HepG2 (cell line): ENCODE data around the gene AGAP3. TPM values are rescaled to one million over a fixed set of nuclear protein-coding genes. Genes with fewer than 3 reads are reported as not detected.

Source experiments
- DNMT3B ChIP-seq: conservative IDR thresholded peaks from 2 replicates; pipeline ENCODE4 v1.6.1; 2016; ENCODE audit warnings: missing biosample characterization, control low read depth
- ESRRA ChIP-seq: sonication (generic); formaldehyde crosslinking; IDR thresholded peaks from 2 replicates; pipeline ENCODE4 v1.5.1; 2020; ENCODE audit warnings: mild to moderate bottlenecking, low read depth, missing genetic modification reagents
- GATAD2A ChIP-seq: IDR thresholded peaks from 2 replicates; pipeline ENCODE4 v1.6.1; 2016
- HDAC2 ChIP-seq: sonication (generic); formaldehyde crosslinking; IDR thresholded peaks from 2 replicates; pipeline ENCODE4 v1.4.0; 2020; ENCODE audit warnings: missing genetic modification reagents
- HMGA1 ChIP-seq: sonication (generic); formaldehyde crosslinking; conservative IDR thresholded peaks from 2 replicates; pipeline ENCODE4 v1.4.0; 2020; ENCODE audit warnings: missing genetic modification reagents
- HNF4G ChIP-seq, 2 experiments: sonication (generic) in 1 of 2; formaldehyde crosslinking in 1 of 2; IDR thresholded peaks; 2 replicates each; pipeline versions ENCODE4 v1.4.0 to v1.6.1; 2011 to 2020; ENCODE audit warnings: borderline replicate concordance in 2 of 2, low read depth in 2 of 2, mild to moderate bottlenecking in 2 of 2, low read length in 1 of 2, missing genetic modification reagents in 1 of 2, moderate library complexity in 1 of 2
- HOXA3 ChIP-seq: sonication (generic); formaldehyde crosslinking; IDR thresholded peaks from 2 replicates; pipeline ENCODE4 v1.5.0; 2020; ENCODE audit warnings: missing genetic modification reagents
- MED1 ChIP-seq: sonication (generic); formaldehyde crosslinking; IDR thresholded peaks from 2 replicates; pipeline ENCODE4 v1.4.0; 2020; ENCODE audit warnings: missing genetic modification reagents
- MYC ChIP-seq: sonication (generic); formaldehyde crosslinking; IDR thresholded peaks from 2 replicates; pipeline ENCODE4 v1.9.0; 2021; ENCODE audit warnings: missing genetic modification reagents, borderline replicate concordance
- NR2F6 ChIP-seq, 2 experiments: IDR thresholded peaks; 2 replicates each; pipeline ENCODE4 v1.6.1; 2016; ENCODE audit warnings: antibody characterized with exemption in 1 of 2, mild to moderate bottlenecking in 1 of 2
- RAD51 ChIP-seq: fragments of 450-650 bp; IDR thresholded peaks from 2 replicates; pipeline ENCODE4 v1.6.1; 2016; ENCODE audit warnings: borderline replicate concordance
- SAP130 ChIP-seq: IDR thresholded peaks from 2 replicates; pipeline ENCODE4 v1.6.1; 2016; ENCODE audit warnings: low read depth
- ZNF331 ChIP-seq: sonication (generic); formaldehyde crosslinking; IDR thresholded peaks from 2 replicates; pipeline ENCODE4 v1.4.0; 2020; ENCODE audit warnings: missing genetic modification reagents
- ZNF44 ChIP-seq: sonication (generic); formaldehyde crosslinking; IDR thresholded peaks from 2 replicates; pipeline ENCODE4 v1.5.1; 2020; ENCODE audit warnings: mild to moderate bottlenecking, missing genetic modification reagents
- ZSCAN21 ChIP-seq: sonication (generic); formaldehyde crosslinking; IDR thresholded peaks from 2 replicates; pipeline ENCODE4 v1.8.0; 2022; ENCODE audit warnings: mild to moderate bottlenecking, missing genetic modification reagents, moderate library complexity, borderline replicate concordance
- polyA plus RNA-seq, 8 experiments: library from polyadenylated mRNA; depleted of rRNA in 3 of 8; stranded (reverse) in 7 of 8; unstranded in 1 of 8; fragments of >200 nt; fragmentation: Illumina TruSeq in 4 of 8; extraction: Trizol in 4 of 8; gene quantifications; 2 replicates each; pipeline versions ENCODE4 v1.2.1 to v1.2.3, GENCODE V29; 2011 to 2016; ENCODE audit warnings: low read depth in 4 of 8, missing spikeins in 1 of 8, mixed read lengths in 1 of 8; ENCODE audit not compliant: insufficient read depth in 1 of 8
- total RNA-seq, 5 experiments: library from RNA; depleted of rRNA; stranded (reverse); fragments of >200 nt; fragmentation: Illumina TruSeq; extraction: Trizol; gene quantifications; 2 replicates each; pipeline ENCODE4 v1.2.3, GENCODE V29; 2016; ENCODE audit warnings: low read depth in 1 of 5
- TF ChIP-seq, protein P1 (sequence below): sonication (generic); formaldehyde crosslinking; IDR thresholded peaks from 2 replicates; pipeline ENCODE4 v1.4.0; 2020; ENCODE audit warnings: missing genetic modification reagents
- TF ChIP-seq, protein P2 (sequence below): sonication (generic); formaldehyde crosslinking; conservative IDR thresholded peaks from 2 replicates; pipeline ENCODE4 v1.8.0; 2022; ENCODE audit warnings: mild to moderate bottlenecking, moderate library complexity, missing genetic modification reagents
- TF ChIP-seq, protein P3 (sequence below): sonication (generic); formaldehyde crosslinking; IDR thresholded peaks from 2 replicates; pipeline ENCODE4 v1.4.0; 2020; ENCODE audit warnings: missing genetic modification reagents
- TF ChIP-seq, protein P4 (sequence below): sonication (generic); formaldehyde crosslinking; IDR thresholded peaks from 2 replicates; pipeline ENCODE4 v1.9.0; 2022; ENCODE audit warnings: missing genetic modification reagents, mild to moderate bottlenecking, borderline replicate concordance
- TF ChIP-seq, protein P5 (sequence below), 2 experiments: sonication (generic) in 1 of 2; formaldehyde crosslinking in 1 of 2; IDR thresholded peaks; 2 replicates each; pipeline versions ENCODE4 v1.4.0 to v1.6.1; 2018 to 2020; ENCODE audit warnings: missing genetic modification reagents in 2 of 2, borderline replicate concordance in 1 of 2, low read depth in 1 of 2, mild to moderate bottlenecking in 1 of 2, missing biosample characterization in 1 of 2

The AGAP3 gene
- total and polyA plus RNA-seq, 2 of the 13 experiments (the other 11 are each of a cell fraction or from before 2014, with no cell fraction given) = 31.3 to 61.4 TPM

DNA sequence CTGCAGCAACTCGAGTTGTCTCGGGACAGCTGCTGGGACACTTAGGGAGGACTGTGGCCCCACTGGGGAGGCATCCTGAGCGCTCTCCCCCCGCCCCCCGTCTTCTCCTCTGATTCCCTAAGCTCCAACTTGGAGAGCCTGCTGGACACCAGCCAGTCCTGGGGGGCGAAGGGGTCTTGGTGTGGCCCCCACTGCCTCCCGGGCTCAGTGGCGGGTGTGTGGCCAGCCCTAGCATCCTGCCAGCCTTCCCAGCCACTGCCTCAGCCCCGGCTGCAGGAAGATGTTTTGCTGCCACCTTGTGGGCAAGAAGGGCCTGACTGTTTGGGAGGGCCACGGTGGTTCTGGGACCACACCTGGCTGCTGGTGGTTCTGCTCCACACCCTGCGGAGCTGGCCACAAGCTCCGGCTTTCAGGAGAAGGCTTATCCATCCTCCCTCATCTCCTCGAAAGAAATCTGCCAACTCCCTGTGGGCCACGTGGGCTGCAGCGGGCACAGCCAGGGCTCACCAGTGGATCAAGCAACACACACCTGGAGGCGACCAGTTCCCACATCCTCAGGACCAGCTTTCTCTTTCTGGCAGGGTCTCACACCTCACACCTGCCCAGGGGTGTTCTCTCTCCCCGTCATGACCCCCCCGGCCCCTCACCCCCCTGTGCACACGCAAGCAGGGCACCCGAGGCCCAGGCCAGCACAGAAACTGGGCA is 24.8 kb downstream of the AGAP3 start (continued):
- TF ChIP-seq, protein P1, sequence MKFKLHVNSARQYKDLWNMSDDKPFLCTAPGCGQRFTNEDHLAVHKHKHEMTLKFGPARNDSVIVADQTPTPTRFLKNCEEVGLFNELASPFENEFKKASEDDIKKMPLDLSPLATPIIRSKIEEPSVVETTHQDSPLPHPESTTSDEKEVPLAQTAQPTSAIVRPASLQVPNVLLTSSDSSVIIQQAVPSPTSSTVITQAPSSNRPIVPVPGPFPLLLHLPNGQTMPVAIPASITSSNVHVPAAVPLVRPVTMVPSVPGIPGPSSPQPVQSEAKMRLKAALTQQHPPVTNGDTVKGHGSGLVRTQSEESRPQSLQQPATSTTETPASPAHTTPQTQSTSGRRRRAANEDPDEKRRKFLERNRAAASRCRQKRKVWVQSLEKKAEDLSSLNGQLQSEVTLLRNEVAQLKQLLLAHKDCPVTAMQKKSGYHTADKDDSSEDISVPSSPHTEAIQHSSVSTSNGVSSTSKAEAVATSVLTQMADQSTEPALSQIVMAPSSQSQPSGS (CRISPR knock-in tag) = 0 out of 2 replicates have a peak, but pooled peaks have one; percentile 27
- TF ChIP-seq GATAD2A (CRISPR knock-in tag) = 0 out of 2 replicates have a peak, but pooled peaks have one; percentile 29
- 0 out of 2 replicates have a peak, but pooled peaks have one; percentile 16 for TF ChIP-seq HOXA3
- TF ChIP-seq ZNF331 = peak; percentile 31; the same call in 1 of the 2 replicates
- peak; percentile 36; the same call in 1 of the 2 replicates for TF ChIP-seq MYC
- TF ChIP-seq HMGA1 = no peak
- no peak for TF ChIP-seq NR2F6 (IDR thresholded peaks at IDR 0.05)
- TF ChIP-seq NR2F6 (CRISPR knock-in tag; IDR thresholded peaks at IDR 0.05) = no peak
- TF ChIP-seq, protein P2, sequence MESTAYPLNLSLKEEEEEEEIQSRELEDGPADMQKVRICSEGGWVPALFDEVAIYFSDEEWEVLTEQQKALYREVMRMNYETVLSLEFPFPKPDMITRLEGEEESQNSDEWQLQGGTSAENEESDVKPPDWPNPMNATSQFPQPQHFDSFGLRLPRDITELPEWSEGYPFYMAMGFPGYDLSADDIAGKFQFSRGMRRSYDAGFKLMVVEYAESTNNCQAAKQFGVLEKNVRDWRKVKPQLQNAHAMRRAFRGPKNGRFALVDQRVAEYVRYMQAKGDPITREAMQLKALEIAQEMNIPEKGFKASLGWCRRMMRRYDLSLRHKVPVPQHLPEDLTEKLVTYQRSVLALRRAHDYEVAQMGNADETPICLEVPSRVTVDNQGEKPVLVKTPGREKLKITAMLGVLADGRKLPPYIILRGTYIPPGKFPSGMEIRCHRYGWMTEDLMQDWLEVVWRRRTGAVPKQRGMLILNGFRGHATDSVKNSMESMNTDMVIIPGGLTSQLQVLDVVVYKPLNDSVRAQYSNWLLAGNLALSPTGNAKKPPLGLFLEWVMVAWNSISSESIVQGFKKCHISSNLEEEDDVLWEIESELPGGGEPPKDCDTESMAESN (CRISPR knock-in tag) = 0 out of 2 replicates have a peak, but pooled peaks have one; percentile 21
- TF ChIP-seq MED1 (CRISPR knock-in tag) = 0 out of 2 replicates have a peak, but pooled peaks have one; percentile 19
- peak; percentile 64 for TF ChIP-seq SAP130 (CRISPR knock-in tag)
- TF ChIP-seq, protein P3, sequence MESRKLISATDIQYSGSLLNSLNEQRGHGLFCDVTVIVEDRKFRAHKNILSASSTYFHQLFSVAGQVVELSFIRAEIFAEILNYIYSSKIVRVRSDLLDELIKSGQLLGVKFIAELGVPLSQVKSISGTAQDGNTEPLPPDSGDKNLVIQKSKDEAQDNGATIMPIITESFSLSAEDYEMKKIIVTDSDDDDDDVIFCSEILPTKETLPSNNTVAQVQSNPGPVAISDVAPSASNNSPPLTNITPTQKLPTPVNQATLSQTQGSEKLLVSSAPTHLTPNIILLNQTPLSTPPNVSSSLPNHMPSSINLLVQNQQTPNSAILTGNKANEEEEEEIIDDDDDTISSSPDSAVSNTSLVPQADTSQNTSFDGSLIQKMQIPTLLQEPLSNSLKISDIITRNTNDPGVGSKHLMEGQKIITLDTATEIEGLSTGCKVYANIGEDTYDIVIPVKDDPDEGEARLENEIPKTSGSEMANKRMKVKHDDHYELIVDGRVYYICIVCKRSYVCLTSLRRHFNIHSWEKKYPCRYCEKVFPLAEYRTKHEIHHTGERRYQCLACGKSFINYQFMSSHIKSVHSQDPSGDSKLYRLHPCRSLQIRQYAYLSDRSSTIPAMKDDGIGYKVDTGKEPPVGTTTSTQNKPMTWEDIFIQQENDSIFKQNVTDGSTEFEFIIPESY (CRISPR knock-in tag) = peak; percentile 80
- TF ChIP-seq, protein P4, sequence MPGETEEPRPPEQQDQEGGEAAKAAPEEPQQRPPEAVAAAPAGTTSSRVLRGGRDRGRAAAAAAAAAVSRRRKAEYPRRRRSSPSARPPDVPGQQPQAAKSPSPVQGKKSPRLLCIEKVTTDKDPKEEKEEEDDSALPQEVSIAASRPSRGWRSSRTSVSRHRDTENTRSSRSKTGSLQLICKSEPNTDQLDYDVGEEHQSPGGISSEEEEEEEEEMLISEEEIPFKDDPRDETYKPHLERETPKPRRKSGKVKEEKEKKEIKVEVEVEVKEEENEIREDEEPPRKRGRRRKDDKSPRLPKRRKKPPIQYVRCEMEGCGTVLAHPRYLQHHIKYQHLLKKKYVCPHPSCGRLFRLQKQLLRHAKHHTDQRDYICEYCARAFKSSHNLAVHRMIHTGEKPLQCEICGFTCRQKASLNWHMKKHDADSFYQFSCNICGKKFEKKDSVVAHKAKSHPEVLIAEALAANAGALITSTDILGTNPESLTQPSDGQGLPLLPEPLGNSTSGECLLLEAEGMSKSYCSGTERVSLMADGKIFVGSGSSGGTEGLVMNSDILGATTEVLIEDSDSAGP (CRISPR knock-in tag) = 0 out of 2 replicates have a peak, but pooled peaks have one; percentile 42
- TF ChIP-seq ZNF44 (CRISPR knock-in tag) = no peak
- no peak for TF ChIP-seq DNMT3B (CRISPR knock-in tag)
- no peak for TF ChIP-seq ESRRA (CRISPR knock-in tag)
- no peak for TF ChIP-seq HNF4G (IDR thresholded peaks at IDR 0.05; ENCODE audit: borderline replicate concordance, low read depth, low read length)
- no peak for TF ChIP-seq HNF4G (CRISPR knock-in tag; IDR thresholded peaks at IDR 0.05; ENCODE audit: borderline replicate concordance, low read depth)
- TF ChIP-seq RAD51 = no peak
- TF ChIP-seq ZSCAN21 (CRISPR knock-in tag) = no peak
- peak; percentile 43; the same call in 1 of the 2 replicates for TF ChIP-seq HDAC2 (CRISPR knock-in tag)
- TF ChIP-seq, protein P5, sequence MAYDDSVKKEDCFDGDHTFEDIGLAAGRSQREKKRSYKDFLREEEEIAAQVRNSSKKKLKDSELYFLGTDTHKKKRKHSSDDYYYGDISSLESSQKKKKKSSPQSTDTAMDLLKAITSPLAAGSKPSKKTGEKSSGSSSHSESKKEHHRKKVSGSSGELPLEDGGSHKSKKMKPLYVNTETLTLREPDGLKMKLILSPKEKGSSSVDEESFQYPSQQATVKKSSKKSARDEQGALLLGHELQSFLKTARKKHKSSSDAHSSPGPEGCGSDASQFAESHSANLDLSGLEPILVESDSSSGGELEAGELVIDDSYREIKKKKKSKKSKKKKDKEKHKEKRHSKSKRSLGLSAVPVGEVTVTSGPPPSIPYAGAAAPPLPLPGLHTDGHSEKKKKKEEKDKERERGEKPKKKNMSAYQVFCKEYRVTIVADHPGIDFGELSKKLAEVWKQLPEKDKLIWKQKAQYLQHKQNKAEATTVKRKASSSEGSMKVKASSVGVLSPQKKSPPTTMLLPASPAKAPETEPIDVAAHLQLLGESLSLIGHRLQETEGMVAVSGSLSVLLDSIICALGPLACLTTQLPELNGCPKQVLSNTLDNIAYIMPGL (CRISPR knock-in tag; IDR thresholded peaks at IDR 0.05; ENCODE audit: borderline replicate concordance in 1 of 2, low read depth in 1 of 2) = peak in 1 of 2 experiments; percentile 68; a peak in 1 of 4 replicates
